Spleen (tissue), 13 donors: ENCODE data around the gene RPL18A. TPM values are rescaled to one million over a fixed set of nuclear protein-coding genes. Genes with fewer than 3 reads are reported as not detected.
A peak's percentile ranks its signal among the peaks of the same experiment; 100 is the strongest.

Source experiments
- DNase-seq: peaks from one replicate; pipeline ENCODE4 v3.0.0-alpha.2; 2020
- H3K27ac ChIP-seq, 8 donors: fragments of 200-600 bp; sonication (generic) in 7 of 8; 1 replicate in 4 of 8; 2 replicates in 4 of 8; pipeline versions ENCODE4 v1.5.0 to v1.8.0; 2016 to 2021; ENCODE audit warnings: inconsistent platforms in 4 of 8, mild to moderate bottlenecking in 4 of 8, moderate library complexity in 1 of 8
- H3K27me3 ChIP-seq, 7 donors: fragments of 200-600 bp; sonication (generic) in 6 of 7; replicated peaks in 1 of 7; 1 replicate in 4 of 7; 2 replicates in 3 of 7; pipeline versions ENCODE4 v1.5.0 to v1.8.0; 2016 to 2021; ENCODE audit warnings: inconsistent platforms in 3 of 7, mild to moderate bottlenecking in 1 of 7
- H3K36me3 ChIP-seq, 6 donors: fragments of 200-600 bp; sonication (generic) in 5 of 6; 1 replicate in 4 of 6; 2 replicates in 2 of 6; pipeline versions ENCODE4 v1.5.0 to v1.8.0; 2016 to 2021; ENCODE audit warnings: inconsistent platforms in 2 of 6
- H3K4me1 ChIP-seq, 6 donors: fragments of 200-600 bp; sonication (generic) in 5 of 6; 1 replicate in 3 of 6; 2 replicates in 3 of 6; pipeline versions ENCODE4 v1.5.0 to v1.8.0; 2016 to 2021; ENCODE audit warnings: inconsistent platforms in 3 of 6
- H3K4me3 ChIP-seq, 8 donors: fragments of 200-600 bp; sonication (generic) in 7 of 8; 1 replicate in 4 of 8; 2 replicates in 4 of 8; pipeline versions ENCODE4 v1.5.0 to v1.8.0; 2016 to 2021; ENCODE audit warnings: inconsistent platforms in 4 of 8, mild to moderate bottlenecking in 4 of 8, moderate library complexity in 2 of 8
- H3K9me3 ChIP-seq, 8 donors: fragments of 200-600 bp; sonication (generic) in 7 of 8; 1 replicate in 4 of 8; 2 replicates in 4 of 8; pipeline versions ENCODE4 v1.5.0 to v1.8.0; 2016 to 2021; ENCODE audit warnings: inconsistent platforms in 4 of 8
- POLR2A ChIP-seq, 3 donors: fragments of 450-650 bp; IDR thresholded peaks; one replicate each; pipeline ENCODE4 v1.5.1; 2017; ENCODE audit warnings: antibody characterized with exemption in 3 of 3, mild to moderate bottlenecking in 1 of 3
- POLR2AphosphoS5 ChIP-seq, 3 donors: sonication (generic); formaldehyde crosslinking; IDR thresholded peaks; one replicate each; pipeline ENCODE4 v1.5.1; 2017; ENCODE audit warnings: antibody characterized with exemption in 3 of 3
- WGBS, 5 donors: extraction: QIAGEN DNeasy Blood & Tissue Kit in 3 of 5; methylation state at CpG; one replicate each; pipeline versions ENCODE4 v1.1.5 to v1.1.7; 2013 to 2018; 5-methylcytosine and 5-hydroxymethylcytosine counted together
- intact Hi-C: fragments of 100-400 bp; cut with DNase I; formaldehyde crosslinking; loops from one replicate; pipeline ENCODE4 v1.15.0; 2023; ENCODE audit warnings: low total_unique reads
- long read RNA-seq, 2 donors: transcript quantifications; one replicate each; lab custom pipeline, GENCODE V29; 2026
- polyA plus RNA-seq, 3 donors: library from polyadenylated mRNA; stranded (reverse); fragments of 200-250 nt; gene quantifications; one replicate each; pipeline ENCODE4 v1.2.1, GENCODE V29; 2013
- total RNA-seq, 7 donors: library from RNA; depleted of rRNA in 3 of 7; stranded (reverse); fragments of >200 nt in 3 of 7; fragmentation: NEBNext Ultra II Directional in 4 of 7; extraction: Animal tissue kit (Norgen Biotek cat#: 25700) in 4 of 7; gene quantifications; one replicate each; pipeline versions ENCODE4 v1.1.0 to v1.2.1, GENCODE V29; 2016 to 2021
- TF ChIP-seq, protein P1 (sequence below), 11 experiments: fragments of 200-600 bp in 7 of 11; fragments of 450-650 bp in 4 of 11; sonication (generic) in 4 of 11; IDR thresholded peaks in 8 of 11; conservative IDR thresholded peaks in 3 of 11; 1 replicate in 7 of 11; 2 replicates in 4 of 11; pipeline versions ENCODE4 v1.4.0 to v1.8.0; 2016 to 2021; ENCODE audit warnings: antibody characterized with exemption in 11 of 11, inconsistent platforms in 4 of 11, mild to moderate bottlenecking in 1 of 11
- donor health status: healthy with polysubstance abuse.
- donor health status: DM: no; HTN: no; CAD: no; lungs with moderate emphysema.
- donor health status: DM: no; HTN: no; CAD: no.
- donor health status: Bipolar disorder and iron deficiency.
- donor health status: healthy.
- donor health status: DM: no; HTN: no; CAD: no.
- donor health status: DM: yes; HTN: yes; CAD: no.

The RPL18A gene
- 1,000 to 10,000 TPM; 1,310 to 2,382 (median 1,642) TPM for total RNA-seq
- polyA plus RNA-seq, result 1,000 to 10,000 TPM; 4,642 to 6,872 (median 5,294) TPM
- long read RNA-seq, donor 1, transcript RPL18A-207 (2 exons, 907 nt), result minor isoform, 11 of 141 reads
- long read RNA-seq, donor 1, transcript RPL18A-203 (4 exons, 1,084 nt), result minor isoform, 6 of 141 reads
- long read RNA-seq, donor 1, transcript RPL18A-201 (5 exons, 665 nt), result major isoform, 108 of 141 reads
- long read RNA-seq, donor 1, partial matches to known transcripts, result 15 of 141 reads
- long read RNA-seq, donor 1, other reads (novel, unspliced or antisense), result 0 of 141 reads
- long read RNA-seq, donor 2, transcript RPL18A-201 (5 exons, 665 nt), result major isoform, 96 of 131 reads
- long read RNA-seq, donor 2, transcript RPL18A-203 (4 exons, 1,084 nt), result minor isoform, 10 of 131 reads
- long read RNA-seq, donor 2, transcript RPL18A-207 (2 exons, 907 nt), result minor isoform, 5 of 131 reads
- long read RNA-seq, donor 2, partial matches to known transcripts, result 19 of 131 reads
- long read RNA-seq, donor 2, other reads (novel, unspliced or antisense), result 0 of 131 reads

DNA sequence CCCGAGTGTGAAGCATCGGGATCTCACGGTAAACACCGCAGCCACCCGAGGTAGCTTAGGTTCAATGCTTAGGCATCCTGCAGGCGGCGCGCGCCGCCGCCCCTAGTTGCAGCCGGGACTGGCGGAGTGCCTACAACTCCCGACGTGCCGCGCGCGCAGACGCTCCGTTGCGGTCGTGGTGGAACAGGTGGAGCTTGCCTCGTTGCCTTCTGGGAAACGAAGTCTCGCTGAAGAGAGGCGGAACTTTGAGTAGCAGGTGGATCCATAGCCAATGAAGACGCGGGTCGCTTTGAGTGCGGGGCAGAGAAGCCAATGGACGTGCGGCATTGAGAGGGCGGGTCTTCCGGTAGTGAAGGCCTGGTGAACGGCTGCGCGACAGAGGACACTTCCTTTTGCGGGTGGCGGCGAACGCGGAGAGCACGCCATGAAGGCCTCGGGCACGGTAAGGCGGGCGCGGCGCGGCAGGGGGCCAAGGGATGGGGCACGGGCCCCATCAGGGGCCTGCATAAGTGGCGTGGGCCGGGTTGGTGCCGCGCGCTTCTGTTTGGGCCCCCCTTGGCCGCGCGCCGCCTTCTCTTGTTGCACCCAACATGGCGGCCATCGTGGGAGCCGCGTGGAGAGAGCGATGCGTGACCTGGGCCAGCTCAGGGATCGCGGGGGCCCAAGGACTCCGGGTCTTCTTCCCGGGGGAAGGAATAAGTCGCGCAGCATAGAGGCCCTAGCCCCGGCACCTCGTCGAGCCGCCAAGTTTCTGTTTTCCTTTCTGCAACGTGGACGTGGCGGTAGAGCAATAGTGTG is at the start of gene RPL18A:
Gene RPL18A (plus strand): TSS at position 378 of the 798 bp plus-strand sequence. CDS start 47 bp downstream, at position 425.
- intact Hi-C loops, result loop anchor here (2.0 to 10.0 kb wide), 3 partner anchors 73 to 135 kb away; partner anchors contain the start of gene CCDC124
- Histone ChIP-seq H3K27ac (peak within 1 kb of the TSS; percentile 84 to 93 (median 91)), H3K9me3 (no peaks in the 10 kb centered on the region), H3K36me3 (peaks cover 0 to 40% (median 34%) of the 10 kb centered on the region in 6 donors), H3K4me1 (peaks cover 17 to 64% (median 47%) of the 10 kb centered on the region in 6 donors), H3K27me3 (no peaks in the 10 kb centered on the region), H3K4me3 (peak within 1 kb of the TSS; percentile 92 to 100 (median 100))
- 0 to 1% (median 0%) methylated on average over 35 to 80 of the region's 80 CpGs for WGBS, 5 donors
- TF ChIP-seq POLR2A (IDR thresholded peaks at IDR 0.05) (peak; percentile 82 to 92 (median 88)), POLR2AphosphoS5 (IDR thresholded peaks at IDR 0.05) (peak; percentile 99)
- TF ChIP-seq, protein P1, sequence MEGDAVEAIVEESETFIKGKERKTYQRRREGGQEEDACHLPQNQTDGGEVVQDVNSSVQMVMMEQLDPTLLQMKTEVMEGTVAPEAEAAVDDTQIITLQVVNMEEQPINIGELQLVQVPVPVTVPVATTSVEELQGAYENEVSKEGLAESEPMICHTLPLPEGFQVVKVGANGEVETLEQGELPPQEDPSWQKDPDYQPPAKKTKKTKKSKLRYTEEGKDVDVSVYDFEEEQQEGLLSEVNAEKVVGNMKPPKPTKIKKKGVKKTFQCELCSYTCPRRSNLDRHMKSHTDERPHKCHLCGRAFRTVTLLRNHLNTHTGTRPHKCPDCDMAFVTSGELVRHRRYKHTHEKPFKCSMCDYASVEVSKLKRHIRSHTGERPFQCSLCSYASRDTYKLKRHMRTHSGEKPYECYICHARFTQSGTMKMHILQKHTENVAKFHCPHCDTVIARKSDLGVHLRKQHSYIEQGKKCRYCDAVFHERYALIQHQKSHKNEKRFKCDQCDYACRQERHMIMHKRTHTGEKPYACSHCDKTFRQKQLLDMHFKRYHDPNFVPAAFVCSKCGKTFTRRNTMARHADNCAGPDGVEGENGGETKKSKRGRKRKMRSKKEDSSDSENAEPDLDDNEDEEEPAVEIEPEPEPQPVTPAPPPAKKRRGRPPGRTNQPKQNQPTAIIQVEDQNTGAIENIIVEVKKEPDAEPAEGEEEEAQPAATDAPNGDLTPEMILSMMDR (IDR thresholded peaks at IDR 0.05 in 8 of 11, conservative IDR thresholded peaks at IDR 0.05 in 3 of 11), result peak; percentile 55 to 93 (median 90)
- DNase-seq, result peak; percentile 100

DNA sequence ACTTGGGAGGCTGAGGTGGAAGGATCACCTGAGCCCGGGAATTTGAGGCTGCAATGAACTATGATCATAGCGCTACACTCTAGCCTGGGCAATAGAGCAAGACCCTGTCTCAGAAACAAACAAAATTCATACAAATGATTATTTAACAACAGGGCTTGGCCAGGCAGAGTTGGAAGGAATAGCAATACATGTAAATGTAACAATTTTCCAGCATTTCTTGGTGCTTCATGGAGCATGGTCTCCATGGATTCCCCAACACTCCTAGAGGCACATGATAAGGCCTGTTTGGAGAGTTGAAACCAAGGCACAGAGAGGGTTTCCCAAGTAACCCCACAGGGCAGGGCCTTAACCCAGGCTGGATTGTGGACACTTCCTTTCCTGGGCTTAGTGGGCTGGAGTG is 48.6 kb upstream of the RPL18A start:
- intact Hi-C loops, result no loop called here
- H3K27ac ChIP-seq, result no peak overlapping the region
- H3K27me3 ChIP-seq, result peaks cover 0 to 27% (median 13%) of the 10 kb centered on the region in 7 donors
- H3K36me3 ChIP-seq, result peaks cover 0 to under 1% (median 0%) of the 10 kb centered on the region in 6 donors
- TF ChIP-seq, protein P1 (IDR thresholded peaks at IDR 0.05 in 8 of 11, conservative IDR thresholded peaks at IDR 0.05 in 3 of 11), result no peak
- TF ChIP-seq POLR2A (IDR thresholded peaks at IDR 0.05) (no peak), POLR2AphosphoS5 (IDR thresholded peaks at IDR 0.05) (no peak)
- no peak for DNase-seq
- H3K4me3 ChIP-seq, result no peak overlapping the region
- peaks cover 0 to 9% (median 2%) of the 10 kb centered on the region in 6 donors for H3K4me1 ChIP-seq
- WGBS, 5 donors, result 85 to 96% (median 90%) methylated on average over 2 of the region's 2 CpGs
- H3K9me3 ChIP-seq, result no peaks in the 10 kb centered on the region

DNA sequence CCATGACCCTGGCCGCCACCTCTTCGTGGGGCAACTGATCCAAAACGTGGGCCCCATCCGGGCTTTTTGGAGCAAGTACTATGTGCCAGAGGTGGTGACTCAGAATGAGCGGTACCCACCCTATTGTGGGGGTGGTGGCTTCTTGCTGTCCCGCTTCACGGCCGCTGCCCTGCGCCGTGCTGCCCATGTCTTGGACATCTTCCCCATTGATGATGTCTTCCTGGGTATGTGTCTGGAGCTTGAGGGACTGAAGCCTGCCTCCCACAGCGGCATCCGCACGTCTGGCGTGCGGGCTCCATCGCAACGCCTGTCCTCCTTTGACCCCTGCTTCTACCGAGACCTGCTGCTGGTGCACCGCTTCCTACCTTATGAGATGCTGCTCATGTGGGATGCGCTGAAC is 48.0 kb upstream of the RPL18A start:
- Histone ChIP-seq H3K27ac (no peak overlapping the region), H3K36me3 (peaks cover 0 to 6% (median 0%) of the 10 kb centered on the region in 6 donors), H3K27me3 (peaks cover 0 to 27% (median 13%) of the 10 kb centered on the region in 7 donors), H3K9me3 (no peaks in the 10 kb centered on the region), H3K4me3 (no peak overlapping the region), H3K4me1 (peaks cover 0 to 9% (median 2%) of the 10 kb centered on the region in 6 donors)
- no peak for DNase-seq
- WGBS, 5 donors, result 85 to 91% (median 87%) methylated on average over 15 to 20 of the region's 20 CpGs
- TF ChIP-seq, protein P1 (IDR thresholded peaks at IDR 0.05 in 8 of 11, conservative IDR thresholded peaks at IDR 0.05 in 3 of 11), result no peak
- TF ChIP-seq POLR2A (IDR thresholded peaks at IDR 0.05), result no peak
- no peak for TF ChIP-seq POLR2AphosphoS5 (IDR thresholded peaks at IDR 0.05)
- intact Hi-C loops, result no loop called here
